ENCODE measurements around the gene CDK19.

DNA sequence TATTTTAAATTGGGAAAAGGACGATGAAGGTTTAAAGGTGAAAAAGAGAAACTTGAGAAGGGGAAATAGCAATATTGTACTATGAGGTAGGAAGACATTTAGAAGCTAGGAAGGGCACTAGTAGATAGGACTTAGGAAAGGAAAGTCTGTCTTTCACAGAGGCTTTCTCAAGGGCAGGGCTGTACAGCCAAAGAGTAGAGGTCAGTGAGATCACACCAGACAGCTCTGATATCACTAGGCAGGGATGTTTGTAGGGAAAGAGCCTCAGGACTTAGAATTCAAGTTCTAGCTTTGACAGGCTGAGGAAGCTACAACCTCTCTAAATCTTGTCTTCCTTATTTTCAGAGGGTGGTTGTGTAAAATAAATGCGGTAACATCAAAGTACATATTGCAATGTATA lies 178.5 kb downstream of the CDK19 start:
- TF ChIP-seq, protein P1, sequence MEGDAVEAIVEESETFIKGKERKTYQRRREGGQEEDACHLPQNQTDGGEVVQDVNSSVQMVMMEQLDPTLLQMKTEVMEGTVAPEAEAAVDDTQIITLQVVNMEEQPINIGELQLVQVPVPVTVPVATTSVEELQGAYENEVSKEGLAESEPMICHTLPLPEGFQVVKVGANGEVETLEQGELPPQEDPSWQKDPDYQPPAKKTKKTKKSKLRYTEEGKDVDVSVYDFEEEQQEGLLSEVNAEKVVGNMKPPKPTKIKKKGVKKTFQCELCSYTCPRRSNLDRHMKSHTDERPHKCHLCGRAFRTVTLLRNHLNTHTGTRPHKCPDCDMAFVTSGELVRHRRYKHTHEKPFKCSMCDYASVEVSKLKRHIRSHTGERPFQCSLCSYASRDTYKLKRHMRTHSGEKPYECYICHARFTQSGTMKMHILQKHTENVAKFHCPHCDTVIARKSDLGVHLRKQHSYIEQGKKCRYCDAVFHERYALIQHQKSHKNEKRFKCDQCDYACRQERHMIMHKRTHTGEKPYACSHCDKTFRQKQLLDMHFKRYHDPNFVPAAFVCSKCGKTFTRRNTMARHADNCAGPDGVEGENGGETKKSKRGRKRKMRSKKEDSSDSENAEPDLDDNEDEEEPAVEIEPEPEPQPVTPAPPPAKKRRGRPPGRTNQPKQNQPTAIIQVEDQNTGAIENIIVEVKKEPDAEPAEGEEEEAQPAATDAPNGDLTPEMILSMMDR (IDR thresholded peaks at IDR 0.05) = no peak
- TF ChIP-seq FOSL2 (IDR thresholded peaks at IDR 0.05; ENCODE audit: borderline replicate concordance, low read depth) (no peak), POLR2AphosphoS5 (IDR thresholded peaks at IDR 0.05; ENCODE audit: low read depth, low read length) (no peak), EP300 (IDR thresholded peaks at IDR 0.05; ENCODE audit: borderline replicate concordance in 1 of 2, low read depth in 1 of 2, low read length in 1 of 2) (no peak), YY1 (IDR thresholded peaks at IDR 0.05; ENCODE audit: low read depth) (no peak), RFX5 (IDR thresholded peaks at IDR 0.05; ENCODE audit: low read length) (no peak), RAD21 (IDR thresholded peaks at IDR 0.05; ENCODE audit: low read length) (no peak), NRF1 (IDR thresholded peaks at IDR 0.05; ENCODE audit: low read depth, low read length) (no peak)
- TF ChIP-seq, protein P2, sequence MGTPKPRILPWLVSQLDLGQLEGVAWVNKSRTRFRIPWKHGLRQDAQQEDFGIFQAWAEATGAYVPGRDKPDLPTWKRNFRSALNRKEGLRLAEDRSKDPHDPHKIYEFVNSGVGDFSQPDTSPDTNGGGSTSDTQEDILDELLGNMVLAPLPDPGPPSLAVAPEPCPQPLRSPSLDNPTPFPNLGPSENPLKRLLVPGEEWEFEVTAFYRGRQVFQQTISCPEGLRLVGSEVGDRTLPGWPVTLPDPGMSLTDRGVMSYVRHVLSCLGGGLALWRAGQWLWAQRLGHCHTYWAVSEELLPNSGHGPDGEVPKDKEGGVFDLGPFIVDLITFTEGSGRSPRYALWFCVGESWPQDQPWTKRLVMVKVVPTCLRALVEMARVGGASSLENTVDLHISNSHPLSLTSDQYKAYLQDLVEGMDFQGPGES (IDR thresholded peaks at IDR 0.05; ENCODE audit: low read depth, low read length) = no peak
- TF ChIP-seq, protein P3, sequence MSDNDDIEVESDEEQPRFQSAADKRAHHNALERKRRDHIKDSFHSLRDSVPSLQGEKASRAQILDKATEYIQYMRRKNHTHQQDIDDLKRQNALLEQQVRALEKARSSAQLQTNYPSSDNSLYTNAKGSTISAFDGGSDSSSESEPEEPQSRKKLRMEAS (IDR thresholded peaks at IDR 0.05; ENCODE audit: low read depth) = no peak

Data from SK-N-SH (cell line).